VCaP (cell line): ENCODE results near the gene ACSS1.
A peak's percentile ranks its signal among the peaks of the same experiment; 100 is the strongest.

Source experiments
- H3K27ac ChIP-seq: fragments of 450-650 bp; 2 replicates; pipeline ENCODE4 v1.5.1; 2017
- TF ChIP-seq, protein P1 (sequence below): fragments of 450-650 bp; conservative IDR thresholded peaks from 2 replicates; pipeline ENCODE4 v1.5.1; 2017; ENCODE audit warnings: mild to moderate bottlenecking, moderate library complexity

The ACSS1 gene

GRCh38 chr20:25076731-25077609 is 19.0 kb upstream of the ACSS1 start:
- TF ChIP-seq, protein P1, sequence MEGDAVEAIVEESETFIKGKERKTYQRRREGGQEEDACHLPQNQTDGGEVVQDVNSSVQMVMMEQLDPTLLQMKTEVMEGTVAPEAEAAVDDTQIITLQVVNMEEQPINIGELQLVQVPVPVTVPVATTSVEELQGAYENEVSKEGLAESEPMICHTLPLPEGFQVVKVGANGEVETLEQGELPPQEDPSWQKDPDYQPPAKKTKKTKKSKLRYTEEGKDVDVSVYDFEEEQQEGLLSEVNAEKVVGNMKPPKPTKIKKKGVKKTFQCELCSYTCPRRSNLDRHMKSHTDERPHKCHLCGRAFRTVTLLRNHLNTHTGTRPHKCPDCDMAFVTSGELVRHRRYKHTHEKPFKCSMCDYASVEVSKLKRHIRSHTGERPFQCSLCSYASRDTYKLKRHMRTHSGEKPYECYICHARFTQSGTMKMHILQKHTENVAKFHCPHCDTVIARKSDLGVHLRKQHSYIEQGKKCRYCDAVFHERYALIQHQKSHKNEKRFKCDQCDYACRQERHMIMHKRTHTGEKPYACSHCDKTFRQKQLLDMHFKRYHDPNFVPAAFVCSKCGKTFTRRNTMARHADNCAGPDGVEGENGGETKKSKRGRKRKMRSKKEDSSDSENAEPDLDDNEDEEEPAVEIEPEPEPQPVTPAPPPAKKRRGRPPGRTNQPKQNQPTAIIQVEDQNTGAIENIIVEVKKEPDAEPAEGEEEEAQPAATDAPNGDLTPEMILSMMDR = peak; percentile 65
- H3K27ac ChIP-seq = peak overlapping the region; percentile 12; the same call in 1 of the 2 replicates

- TF ChIP-seq, protein P1 = no peak
- peak overlapping the region; percentile 12; the same call in 1 of the 2 replicates for H3K27ac ChIP-seq
Observed at GRCh38 chr20:25076201-25076600, 18.3 kb upstream of the ACSS1 start.

- H3K27ac ChIP-seq = no peak overlapping the region
- TF ChIP-seq, protein P1 = no peak
Observed at GRCh38 chr20:25073544-25073943, 15.6 kb upstream of the ACSS1 start.

DNA sequence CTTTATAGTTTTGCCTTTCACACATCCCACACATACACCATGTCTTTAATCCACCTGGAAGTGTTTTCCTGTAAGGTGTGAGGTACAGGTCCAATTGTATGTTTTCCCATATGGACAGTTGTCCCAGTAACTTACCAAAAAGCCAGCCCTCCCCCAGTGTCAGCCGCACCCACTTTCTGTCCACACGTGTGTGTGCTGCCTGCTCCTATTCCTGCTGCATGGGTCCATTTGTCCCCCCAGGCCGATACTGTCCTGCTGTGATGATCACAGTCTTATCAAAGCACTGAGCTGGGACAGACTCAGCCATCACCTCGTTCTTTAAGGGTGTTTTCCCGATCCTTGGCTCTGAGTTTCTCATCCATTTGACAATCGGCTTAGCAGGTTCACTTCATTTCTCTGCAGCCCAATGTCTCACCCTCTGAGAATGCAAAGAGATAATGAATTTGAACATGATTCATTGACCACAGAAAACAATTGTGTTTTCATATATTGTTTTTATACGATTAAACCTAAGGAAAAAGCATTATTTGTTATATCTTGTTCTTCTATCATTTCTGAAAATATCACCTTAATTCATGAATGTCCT is 14.4 kb upstream of the ACSS1 start:
- no peak overlapping the region for H3K27ac ChIP-seq
- TF ChIP-seq, protein P1 = no peak

GRCh38 chr20:25071734-25072133 is 13.8 kb upstream of the ACSS1 start:
- H3K27ac ChIP-seq = no peak overlapping the region
- TF ChIP-seq, protein P1 = no peak

- TF ChIP-seq, protein P1 = no peak
- no peak overlapping the region for H3K27ac ChIP-seq
Observed at GRCh38 chr20:25070821-25071473, 13.0 kb upstream of the ACSS1 start.
